ENCODE measurements around the gene SKA3.
"Not testable (repeated sequence)": the region's sequence is repeated elsewhere in the genome, so short reads cannot be mapped to it uniquely, and the experiment has no call there.

Gene SKA3

GRCh38 chr13:21176215-21176981 lies at the start of gene SKA3, which contains the start of gene MRPL57:
Gene SKA3 (minus strand): TSS chr13:21176552. CDS start chr13:21176477, 75 bp downstream.
Gene MRPL57 (plus strand): TSS chr13:21176658. CDS start chr13:21176917, 259 bp downstream.
- peak; percentile 78 for DNase-seq

- DNase-seq, result no peak
Observed at GRCh38 chr13:21225082-21225481, 48.7 kb upstream of the SKA3 start.

GRCh38 chr13:21221268-21221667 lies 44.9 kb upstream of the SKA3 start:
- DNase-seq, result no peak

- not testable (repeated sequence) for DNase-seq
Observed at GRCh38 chr13:21219716-21220115, 43.4 kb upstream of the SKA3 start.

- DNase-seq, result no peak
Observed at GRCh38 chr13:21219036-21219381, 42.7 kb upstream of the SKA3 start.

GRCh38 chr13:21218351-21219035 lies 42.1 kb upstream of the SKA3 start:
- peak; percentile 28 for DNase-seq

- no peak for DNase-seq
Observed at GRCh38 chr13:21216332-21216731, 40.0 kb upstream of the SKA3 start.

- not testable (repeated sequence) for DNase-seq
Observed at GRCh38 chr13:21215419-21215818, 39.1 kb upstream of the SKA3 start.

GRCh38 chr13:21212138-21212775 lies 35.9 kb upstream of the SKA3 start:
- DNase-seq, result no peak

GRCh38 chr13:21208652-21209154 lies 32.4 kb upstream of the SKA3 start:
- no peak for DNase-seq

- DNase-seq, result no peak
Observed at GRCh38 chr13:21202767-21203531, 26.6 kb upstream of the SKA3 start.

- DNase-seq, result not testable (repeated sequence)
Observed at GRCh38 chr13:21201456-21202190, 25.3 kb upstream of the SKA3 start.

GRCh38 chr13:21198391-21198790 lies 22.0 kb upstream of the SKA3 start:
- peak; percentile 59 for DNase-seq

GRCh38 chr13:21197606-21198225 lies 21.4 kb upstream of the SKA3 start:
- not testable (repeated sequence) for DNase-seq

- DNase-seq, result not testable (repeated sequence)
Observed at GRCh38 chr13:21194756-21195155, 18.4 kb upstream of the SKA3 start.

- DNase-seq, result not testable (repeated sequence)
Observed at GRCh38 chr13:21186410-21186809, 10.1 kb upstream of the SKA3 start.

- no peak for DNase-seq
Observed at GRCh38 chr13:21181671-21182070, 5.3 kb upstream of the SKA3 start.

GRCh38 chr13:21176982-21177284 lies 581 bp upstream of the SKA3 start:
- DNase-seq, result no peak

- no peak for DNase-seq
Observed at GRCh38 chr13:21175656-21176214, 617 bp downstream of the SKA3 start.

GRCh38 chr13:21173767-21174166 lies 2.6 kb downstream of the SKA3 start:
- DNase-seq, result not testable (repeated sequence)

GRCh38 chr13:21171420-21171819 lies 4.9 kb downstream of the SKA3 start:
- DNase-seq, result no peak

Measured in NCI-H524 treated with DMSO at 0.1 percent for 48 hours (cell line).